Esophagus mucosa (tissue), 1 donor: ENCODE measurements around the gene ZNF469. TPM values are rescaled to one million over a fixed set of nuclear protein-coding genes. Genes with fewer than 3 reads are reported as not detected.

Source experiments
- ATAC-seq: fragments of 200-7000 bp; cut with Tn5 transposase; one replicate; pipeline ENCODE4 v1.9.1; 2020
- total RNA-seq: library from RNA; stranded (reverse); gene quantifications from one replicate; pipeline ENCODE4 v1.2.4, GENCODE V29; 2023
- donor health status: DM: yes; HTN: yes; CAD: no.

ZNF469 gene
- total RNA-seq, 1 donor from 2014 or later, result 0.24 TPM

DNA sequence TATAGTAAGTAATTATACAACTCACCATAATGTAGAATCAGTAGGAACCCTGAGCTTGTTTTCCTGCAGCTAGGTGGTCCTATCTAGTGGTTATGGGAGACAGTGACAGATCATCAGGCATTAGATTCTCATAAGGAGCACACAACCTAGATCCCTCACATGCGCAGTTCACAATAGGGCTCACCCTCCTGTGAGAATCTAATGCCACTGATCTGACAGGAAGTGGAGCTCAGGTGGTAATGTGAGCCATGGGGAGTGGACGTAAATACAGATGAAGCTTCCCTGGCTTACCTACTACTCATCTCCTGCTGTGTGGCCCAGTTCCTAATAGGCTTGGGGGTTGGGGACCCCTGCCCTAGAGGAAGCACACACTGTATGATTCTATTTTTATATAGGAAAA is 21.8 kb upstream of the ZNF469 start:
- no peak for ATAC-seq

GRCh38 chr16:88361775-88362174 is 21.0 kb upstream of the ZNF469 start:
- ATAC-seq, result no peak

- ATAC-seq, result no peak
These were observed 19.4 kb upstream of the ZNF469 start for GRCh38 chr16:88363239-88363891.

DNA sequence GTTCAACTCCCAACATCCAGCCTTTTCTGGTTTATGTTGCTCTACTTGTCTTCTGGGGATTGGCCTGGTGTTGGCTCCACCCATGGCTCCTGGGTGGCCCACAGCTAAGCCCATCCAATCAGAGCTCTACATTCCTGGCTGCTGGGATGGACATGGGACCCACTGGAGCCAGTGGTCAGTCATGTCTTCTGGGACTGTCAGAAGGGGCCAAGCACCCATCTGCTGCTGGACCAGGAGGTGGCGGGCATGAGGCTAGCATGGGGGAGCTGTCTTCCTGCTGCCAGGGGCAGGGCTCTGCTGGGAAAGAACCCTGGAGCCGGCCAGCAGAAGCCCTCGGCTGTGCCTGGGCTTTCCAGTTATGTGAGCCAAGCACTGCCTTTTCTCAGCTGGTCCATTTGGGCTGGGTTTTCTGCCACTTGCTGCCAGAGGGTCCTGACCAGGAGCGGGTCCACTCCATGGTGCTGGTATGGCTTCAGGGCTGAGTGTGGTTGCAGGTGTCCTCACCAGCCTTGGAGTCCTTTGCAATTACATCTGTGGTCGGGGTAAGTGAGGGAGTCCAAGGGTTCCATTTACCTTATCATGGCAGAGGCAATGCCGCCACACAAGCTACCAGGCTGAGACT is 17.4 kb upstream of the ZNF469 start:
- ATAC-seq, result no peak

- no peak for ATAC-seq
These were observed 16.6 kb upstream of the ZNF469 start for GRCh38 chr16:88366032-88366703.

DNA sequence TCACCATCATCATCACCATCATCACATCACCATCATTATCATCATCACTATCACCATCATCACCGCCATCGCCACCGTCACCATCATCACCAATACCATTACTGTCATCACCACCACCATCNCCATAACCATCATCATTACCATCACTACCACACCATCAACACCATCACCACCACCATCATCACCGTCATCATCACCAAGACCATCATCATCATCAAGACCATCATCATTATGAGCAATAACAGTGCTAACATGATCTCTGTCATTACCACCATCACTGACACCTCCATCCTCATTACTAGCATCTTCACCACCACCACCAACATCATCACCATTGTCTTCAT is 16.1 kb upstream of the ZNF469 start:
- no peak for ATAC-seq

DNA sequence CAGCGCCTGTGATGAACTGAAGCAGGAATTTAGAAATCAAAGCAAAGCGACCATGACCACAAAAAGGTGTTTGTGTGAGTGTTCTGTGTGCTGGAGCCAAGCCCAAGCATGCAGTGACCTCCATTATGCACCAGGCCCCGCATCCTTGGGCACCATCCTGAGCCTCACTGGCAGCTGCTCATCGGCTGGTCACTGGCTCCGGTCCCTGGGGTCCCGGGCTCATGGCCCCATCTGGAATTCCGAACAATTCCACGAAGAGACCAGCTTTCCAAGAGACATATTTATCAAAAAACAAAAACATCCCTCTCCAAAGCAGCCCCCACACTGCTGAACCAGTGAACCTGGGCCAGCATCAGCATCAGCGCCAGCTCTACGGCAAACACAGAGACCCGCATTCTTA is 15.2 kb upstream of the ZNF469 start:
- no peak for ATAC-seq

DNA sequence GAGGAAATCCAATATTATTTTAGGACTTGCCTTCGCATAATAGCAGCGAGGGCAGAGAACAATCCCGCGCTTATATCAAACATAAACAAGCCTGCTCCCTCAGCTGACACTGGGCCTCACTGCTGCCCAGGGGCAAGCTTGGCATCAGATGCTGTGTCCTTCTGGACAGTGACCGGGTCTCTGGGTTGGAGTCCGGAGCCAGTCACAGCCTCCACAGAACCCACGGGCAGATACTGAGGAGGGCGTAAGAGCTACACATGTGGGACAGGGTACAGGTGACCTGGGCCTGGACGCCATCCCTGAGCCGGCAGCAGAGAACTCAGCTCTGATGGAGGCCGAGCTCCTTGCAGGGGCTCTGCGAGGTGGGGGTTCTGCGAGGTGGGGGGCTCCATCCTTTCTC is 14.7 kb upstream of the ZNF469 start:
- ATAC-seq, result no peak

GRCh38 chr16:88368994-88369393 is 13.8 kb upstream of the ZNF469 start:
- ATAC-seq, result no peak

GRCh38 chr16:88369447-88370008 is 13.2 kb upstream of the ZNF469 start:
- ATAC-seq, result no peak

DNA sequence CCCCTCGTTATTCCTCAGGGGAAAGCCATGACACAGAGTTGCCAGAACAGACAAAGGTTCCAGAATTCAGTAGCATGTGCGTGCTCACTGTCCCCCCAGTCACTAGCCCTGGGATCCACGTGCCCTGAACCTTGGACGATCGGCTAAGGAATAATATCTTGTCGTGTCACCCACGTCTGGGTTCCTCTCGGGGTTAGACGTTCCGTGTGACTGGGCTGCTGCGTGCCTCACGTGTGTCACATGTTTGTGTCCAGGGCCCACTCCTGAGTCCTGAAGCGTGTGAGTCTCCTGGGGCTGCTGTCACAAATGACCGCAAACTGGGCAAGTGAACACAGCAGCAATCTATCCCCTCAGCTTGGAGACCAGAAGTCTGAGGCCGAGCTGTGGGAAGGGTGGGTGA is 12.4 kb upstream of the ZNF469 start:
- no peak for ATAC-seq

GRCh38 chr16:88372522-88372921 is 10.2 kb upstream of the ZNF469 start:
- ATAC-seq, result no peak

DNA sequence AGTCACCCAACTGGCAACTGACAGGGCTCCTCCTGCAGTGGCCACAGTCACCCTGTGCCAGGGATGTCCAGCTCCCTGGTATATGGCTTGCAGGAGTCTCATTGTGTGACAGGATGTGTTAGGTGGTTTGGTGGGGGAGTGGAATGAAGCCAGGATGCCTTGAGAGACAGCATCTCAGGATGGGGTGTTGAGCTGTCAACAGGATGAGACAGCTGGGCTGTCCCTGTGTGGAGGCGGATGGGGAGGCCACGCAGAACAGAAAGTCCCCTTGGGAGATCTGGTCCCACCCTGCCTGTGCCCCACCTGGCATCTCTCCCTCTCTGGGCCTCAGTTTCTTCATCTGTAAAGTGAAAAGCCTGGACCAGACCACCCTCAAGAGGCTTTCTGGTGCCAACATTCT is 9.5 kb upstream of the ZNF469 start:
- ATAC-seq, result no peak

GRCh38 chr16:88373927-88374492 is 8.7 kb upstream of the ZNF469 start:
- no peak for ATAC-seq

- no peak for ATAC-seq
These were observed 8.0 kb upstream of the ZNF469 start for GRCh38 chr16:88374736-88375135.

DNA sequence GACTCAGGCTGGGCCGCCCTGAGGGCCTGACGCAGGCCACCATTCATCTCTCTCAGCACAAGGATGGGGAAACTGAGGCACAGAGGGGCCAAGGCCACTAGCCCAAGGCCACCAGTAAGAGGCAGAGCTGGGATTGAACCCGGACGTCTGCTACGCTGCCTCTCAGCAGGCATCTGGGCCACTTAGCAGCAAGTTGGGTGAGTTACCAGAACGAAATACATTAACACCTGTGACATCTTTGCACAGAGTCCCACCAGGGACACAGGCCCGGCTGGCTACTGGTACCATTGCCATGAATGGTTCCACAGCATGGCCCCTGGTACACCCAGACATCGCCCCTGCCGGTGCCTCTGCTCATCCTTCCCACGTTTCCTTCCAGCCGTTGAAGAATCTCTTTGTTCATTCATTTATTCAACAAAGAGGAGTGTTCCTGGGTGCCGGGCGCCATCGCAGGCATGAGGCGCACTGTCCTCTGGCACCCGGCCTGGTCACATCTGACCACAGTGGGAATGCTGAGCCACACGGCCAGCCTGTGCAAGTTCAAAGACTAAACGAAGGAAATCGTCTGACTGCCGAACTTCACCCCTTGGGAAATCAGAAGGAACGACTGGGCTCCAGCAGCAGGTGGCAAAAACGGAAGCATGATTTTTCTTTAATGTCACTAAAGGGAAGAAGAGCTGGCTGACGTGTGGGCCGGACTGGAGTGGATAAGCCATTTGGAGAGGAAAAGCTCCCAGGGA is 7.4 kb upstream of the ZNF469 start:
- ATAC-seq, result no peak

DNA sequence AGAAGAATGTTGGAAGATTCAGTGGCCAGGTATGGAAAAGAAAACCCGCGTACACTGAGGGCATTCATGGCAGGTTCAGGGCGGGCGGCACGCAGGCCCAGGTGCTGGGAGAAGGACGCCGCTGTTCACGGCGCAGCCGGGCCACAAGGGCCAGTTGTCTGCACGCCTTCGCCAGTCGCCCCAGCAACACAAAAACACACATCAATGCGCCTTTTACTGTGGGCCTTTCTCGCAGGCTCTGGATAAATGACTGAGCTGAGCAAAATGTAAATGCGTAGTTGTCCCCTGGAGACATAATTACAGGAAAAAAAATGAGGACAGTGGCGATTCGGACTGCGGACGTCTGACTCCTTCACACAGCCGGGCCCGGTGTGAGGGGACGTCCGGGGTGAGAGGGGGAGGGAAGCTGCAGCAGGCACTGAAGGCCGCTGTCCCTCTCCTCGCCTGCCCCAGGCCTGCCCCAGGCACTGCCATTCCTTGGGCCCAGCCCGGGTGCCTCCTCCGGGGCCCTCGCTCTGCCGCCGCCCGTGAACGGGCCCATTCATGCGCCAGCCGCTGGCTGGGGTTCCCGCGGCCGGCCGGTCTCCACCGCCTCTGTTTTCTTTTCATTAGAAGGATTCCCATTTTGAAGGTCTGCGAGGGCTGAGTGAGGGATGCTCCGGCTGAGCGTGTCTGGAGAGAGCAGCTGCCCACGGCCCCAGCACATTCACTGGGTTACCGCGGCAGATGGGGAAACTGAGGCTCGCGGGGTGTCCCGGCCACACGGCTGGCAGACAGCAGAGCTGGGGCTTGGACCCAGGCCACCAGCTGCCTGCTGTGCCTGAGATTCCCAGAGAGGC is 6.5 kb upstream of the ZNF469 start:
- ATAC-seq, result no peak

- no peak for ATAC-seq
These were observed 5.7 kb upstream of the ZNF469 start for GRCh38 chr16:88376835-88377726.

DNA sequence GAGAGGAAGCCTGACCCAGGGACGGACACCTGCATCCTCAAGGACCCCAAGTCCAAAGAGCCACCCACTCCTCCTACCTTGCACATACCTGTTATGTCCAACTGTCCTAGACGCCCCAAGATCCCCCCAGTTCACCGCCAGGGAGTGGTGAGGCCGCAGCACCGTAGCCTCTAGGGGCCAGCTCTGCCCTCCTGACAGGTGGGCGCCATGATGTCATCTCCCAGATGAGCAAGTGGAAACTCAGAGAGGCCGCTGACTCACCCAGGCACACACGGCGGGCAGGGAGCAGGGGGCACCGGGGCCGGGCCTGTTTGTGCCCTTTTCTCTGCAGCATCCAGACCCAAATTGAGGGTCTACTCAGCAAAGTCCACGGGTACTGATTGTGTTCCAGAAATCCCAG is 4.8 kb upstream of the ZNF469 start:
- no peak for ATAC-seq

GRCh38 chr16:88378401-88378800 is 4.4 kb upstream of the ZNF469 start:
- no peak for ATAC-seq
